Measurements from ENCODE around the gene RALY. TPM values are rescaled to one million over a fixed set of nuclear protein-coding genes. Genes with fewer than 3 reads are reported as not detected.
A peak's percentile ranks its signal among the peaks of the same experiment; 100 is the strongest.

Gene RALY
- total RNA-seq, 1 donor from 2014 or later, result 102 TPM

GRCh38 chr20:34088305-34089174 lies 94.8 kb downstream of the RALY start:
- ATAC-seq (no peak), DNase-seq (ENCODE audit: missing footprints) (no peak)
- intact Hi-C loops (cut with DNase I), result no loop called here

DNA sequence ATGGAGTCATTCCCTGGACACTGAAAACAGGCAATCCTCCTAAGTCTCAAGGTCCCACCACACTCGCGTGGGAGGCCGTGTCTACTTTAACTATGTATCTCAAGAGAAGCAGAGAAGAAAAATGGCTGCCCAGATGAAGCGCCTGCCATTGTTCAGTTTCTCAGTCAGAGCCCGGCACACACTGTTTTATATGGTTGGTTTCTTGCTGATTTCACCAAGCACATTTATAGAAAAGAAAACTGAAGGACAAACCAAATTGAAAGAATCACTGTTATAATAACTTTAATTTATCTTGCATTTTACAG lies 95.4 kb downstream of the RALY start:
- ATAC-seq, result no peak
- intact Hi-C loops (cut with DNase I), result no loop called here

GRCh38 chr20:34089655-34090345 lies 96.1 kb downstream of the RALY start:
- peak; percentile 8 for DNase-seq (ENCODE audit: missing footprints)
- intact Hi-C loops (cut with DNase I), result no loop called here
- ATAC-seq, result peak; percentile 84

More for the DNA sequence above, 95.4 kb downstream of the RALY start:
- DNase-seq (ENCODE audit: missing footprints), result peak; percentile 9

- DNase-seq (ENCODE audit: missing footprints), result no peak
- intact Hi-C loops (cut with DNase I), result no loop called here
- ATAC-seq, result no peak
These were observed 96.9 kb downstream of the RALY start for GRCh38 chr20:34090645-34091044.

DNA sequence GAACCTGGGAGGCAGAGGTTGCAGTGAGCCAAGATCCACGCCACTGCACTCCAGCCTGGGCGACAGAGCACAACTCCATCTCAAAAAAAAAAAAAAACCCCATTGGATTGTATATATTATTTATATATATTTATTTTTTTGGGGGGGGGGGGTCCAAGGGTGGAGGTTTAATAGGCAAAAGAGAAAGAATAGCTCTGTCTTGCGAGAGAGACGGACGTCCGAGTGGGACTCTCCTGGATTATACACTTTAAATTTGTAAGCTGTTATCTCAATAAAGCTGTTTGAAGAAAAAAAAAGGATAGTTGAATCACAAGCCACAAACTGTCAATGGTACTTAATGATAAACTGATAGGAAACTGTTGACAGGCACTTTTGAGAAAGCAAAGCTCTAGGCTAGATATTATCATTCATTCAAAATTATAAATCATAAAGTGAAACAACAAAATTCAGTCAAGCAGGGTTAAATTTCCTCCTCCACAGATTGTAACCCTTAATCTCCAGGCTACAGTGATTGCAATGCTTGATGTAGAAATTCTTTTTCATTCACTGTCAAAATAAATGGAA lies 98.0 kb downstream of the RALY start:
- no peak for DNase-seq (ENCODE audit: missing footprints)
- intact Hi-C loops (cut with DNase I), result no loop called here
- ATAC-seq, result no peak

GRCh38 chr20:34093895-34094294 lies 100.2 kb downstream of the RALY start:
- ATAC-seq, result no peak

DNA sequence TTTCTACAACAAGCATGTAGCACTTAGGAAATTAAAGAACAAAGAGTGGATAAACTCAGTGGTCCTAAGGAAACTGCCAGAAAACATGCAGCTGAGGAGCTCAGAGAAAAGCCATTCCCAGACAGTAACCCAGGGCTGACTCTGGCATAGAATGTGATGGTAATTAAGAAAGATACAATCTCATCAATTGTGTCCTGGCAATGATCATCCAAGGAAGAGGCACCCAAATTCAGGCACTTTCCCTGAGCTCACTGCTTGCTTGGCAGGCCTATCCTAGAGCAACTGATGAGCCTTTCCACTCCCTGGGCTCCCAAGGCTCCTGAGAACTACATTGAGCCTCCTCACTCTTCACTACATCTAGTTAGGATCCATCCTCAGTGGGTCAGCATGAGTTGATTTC lies 102.1 kb downstream of the RALY start:
- ATAC-seq (no peak), DNase-seq (ENCODE audit: missing footprints) (no peak)
- intact Hi-C loops (cut with DNase I), result no loop called here

More at GRCh38 chr20:34093895-34094294, 100.2 kb downstream of the RALY start:
- no peak for DNase-seq (ENCODE audit: missing footprints)
- intact Hi-C loops (cut with DNase I), result no loop called here

DNA sequence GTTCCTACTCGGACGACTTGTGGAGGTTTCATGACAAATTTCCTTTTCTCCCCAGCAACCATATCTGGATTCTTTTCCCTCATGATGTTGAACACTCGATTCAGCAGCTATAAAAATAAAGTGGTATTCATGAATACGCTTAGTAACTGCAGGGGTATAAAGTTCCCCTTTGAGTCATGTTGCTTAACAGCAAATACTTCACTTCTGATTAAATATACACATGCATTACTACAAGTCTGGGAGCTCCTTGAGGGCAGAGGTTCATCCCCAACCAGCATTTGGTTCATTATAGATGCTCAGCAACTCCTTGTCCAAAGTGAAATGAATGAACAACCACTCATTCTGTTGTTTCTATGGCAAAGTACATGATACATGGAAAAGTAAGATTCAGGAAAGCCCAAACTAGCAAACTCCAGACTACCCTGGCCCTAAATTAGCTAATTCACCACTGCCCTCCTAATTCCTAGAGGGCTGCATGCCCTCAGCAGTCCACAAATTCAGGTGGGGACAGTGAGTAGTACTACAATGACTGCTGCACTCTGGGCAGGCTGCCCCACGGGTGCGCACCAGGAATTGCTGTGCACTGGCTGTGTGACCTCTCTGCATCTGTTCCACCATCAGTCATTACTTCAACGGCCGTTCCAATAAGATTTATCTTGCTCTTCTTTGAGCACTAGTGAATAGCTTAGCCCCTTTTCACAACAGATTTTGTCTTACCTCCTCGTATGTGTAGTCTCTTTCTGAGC lies 103.2 kb downstream of the RALY start:
- intact Hi-C loops (cut with DNase I), result no loop called here
- DNase-seq (ENCODE audit: missing footprints), result no peak
- ATAC-seq, result no peak

- ATAC-seq, result no peak
- intact Hi-C loops (cut with DNase I), result no loop called here
- DNase-seq (ENCODE audit: missing footprints), result no peak
These were observed 104.9 kb downstream of the RALY start for GRCh38 chr20:34098570-34098969.

DNA sequence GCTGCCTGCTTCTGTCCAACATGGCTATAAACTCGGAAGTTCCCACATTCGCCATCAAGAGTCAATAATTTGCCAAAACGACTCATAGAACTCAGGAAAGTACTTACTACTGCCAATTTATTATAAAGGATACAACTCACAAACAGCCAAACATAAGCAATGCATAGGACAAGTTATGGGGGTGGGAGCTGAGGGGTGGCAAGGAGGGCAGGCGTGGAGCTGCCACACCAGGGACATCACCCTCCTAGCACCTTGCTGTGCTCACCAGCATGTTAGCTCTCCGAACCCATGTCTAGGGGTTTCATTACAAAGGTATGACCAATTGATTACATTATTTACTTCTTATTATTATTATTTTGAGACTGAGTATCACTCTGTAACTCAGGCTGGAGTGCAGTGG lies 106.0 kb downstream of the RALY start:
- ATAC-seq (no peak), DNase-seq (ENCODE audit: missing footprints) (no peak)
- intact Hi-C loops (cut with DNase I), result no loop called here

DNA sequence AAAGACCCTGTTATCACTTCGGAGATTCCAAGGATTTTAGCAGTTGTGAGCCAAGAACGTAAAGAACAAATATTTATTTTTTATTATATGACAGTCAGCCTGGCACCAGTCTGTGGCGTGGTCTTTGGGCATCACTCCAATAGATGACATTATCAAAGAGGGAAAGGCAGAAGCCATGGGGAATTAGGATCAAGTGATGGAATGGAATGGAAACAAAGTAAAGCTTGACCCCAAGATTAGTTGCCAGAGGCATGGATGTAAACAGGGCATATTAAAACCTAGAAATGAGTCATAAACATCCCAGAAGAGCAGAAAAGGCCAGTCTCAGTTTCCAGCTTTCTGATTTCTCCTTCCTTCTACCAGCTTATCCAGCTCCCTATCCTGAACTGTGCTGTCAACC lies 106.9 kb downstream of the RALY start:
- no peak for ATAC-seq
- intact Hi-C loops (cut with DNase I), result no loop called here
- DNase-seq (ENCODE audit: missing footprints), result no peak

- ATAC-seq, result no peak
- no peak for DNase-seq (ENCODE audit: missing footprints)
- intact Hi-C loops (cut with DNase I), result no loop called here
These were observed 108.6 kb downstream of the RALY start for GRCh38 chr20:34102342-34102741.

- intact Hi-C loops (cut with DNase I), result no loop called here
- no peak for DNase-seq (ENCODE audit: missing footprints)
- ATAC-seq, result no peak
These were observed 110.3 kb downstream of the RALY start for GRCh38 chr20:34104059-34104458.

DNA sequence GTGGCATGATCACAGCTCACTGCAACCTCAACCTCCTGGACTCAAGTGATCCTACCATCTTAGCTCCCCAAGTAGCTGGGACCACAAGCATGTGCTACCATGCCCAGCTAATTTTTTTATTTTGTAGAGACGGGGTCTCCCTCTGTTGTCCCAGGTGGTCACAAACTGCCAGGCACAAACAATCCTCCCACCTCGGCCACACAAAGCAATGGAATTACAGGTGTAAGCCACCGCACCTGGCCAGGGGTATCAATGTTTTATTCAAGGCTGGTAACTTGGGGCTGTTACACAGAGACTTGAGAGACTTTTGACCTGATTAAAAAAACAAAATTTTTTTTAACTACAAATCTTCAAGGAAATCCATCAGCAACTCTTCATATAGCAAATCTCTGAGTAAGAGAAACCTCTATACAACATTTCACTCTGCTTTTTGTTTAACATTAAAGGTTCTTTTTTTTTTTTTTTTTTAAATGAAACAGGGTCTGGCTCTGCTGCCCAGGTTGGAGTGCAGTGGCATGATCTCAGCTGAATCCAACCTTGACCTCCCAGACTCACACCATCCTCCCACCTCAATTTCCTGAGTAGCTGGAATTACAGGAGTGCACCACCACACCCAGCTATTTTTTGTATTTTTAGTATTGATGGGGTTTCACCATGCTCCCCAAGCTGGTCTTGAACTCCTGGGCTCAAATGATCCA lies 112.4 kb downstream of the RALY start:
- DNase-seq (ENCODE audit: missing footprints) (no peak), ATAC-seq (no peak)
- intact Hi-C loops (cut with DNase I), result no loop called here

DNA sequence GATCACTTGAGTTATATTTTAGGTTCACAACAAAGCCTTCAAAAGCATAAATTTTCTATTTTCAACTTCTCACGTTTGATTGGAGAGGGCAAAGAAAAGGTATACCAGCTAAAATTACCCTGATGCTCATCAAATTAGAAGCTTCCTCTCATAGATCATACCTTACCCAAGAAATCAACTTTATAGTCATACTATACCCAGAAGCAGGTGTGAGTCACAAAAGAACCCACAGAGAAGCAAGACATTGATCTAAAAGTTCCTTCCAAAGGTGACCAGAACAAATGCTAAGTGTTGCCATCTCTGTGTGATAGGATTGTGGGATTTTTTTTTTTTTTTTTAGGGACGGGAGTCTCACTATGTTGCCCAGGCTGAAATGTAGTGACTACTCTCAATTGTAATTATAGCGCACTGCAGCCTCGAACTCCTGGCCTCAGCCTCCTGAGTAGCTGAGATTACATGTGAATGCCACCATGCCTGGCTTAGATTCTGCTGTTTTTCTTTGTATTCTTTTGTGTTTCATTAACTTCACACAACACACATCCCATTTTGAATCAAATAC lies 115.0 kb downstream of the RALY start:
- ATAC-seq, result no peak
- intact Hi-C loops (cut with DNase I), result no loop called here

DNA sequence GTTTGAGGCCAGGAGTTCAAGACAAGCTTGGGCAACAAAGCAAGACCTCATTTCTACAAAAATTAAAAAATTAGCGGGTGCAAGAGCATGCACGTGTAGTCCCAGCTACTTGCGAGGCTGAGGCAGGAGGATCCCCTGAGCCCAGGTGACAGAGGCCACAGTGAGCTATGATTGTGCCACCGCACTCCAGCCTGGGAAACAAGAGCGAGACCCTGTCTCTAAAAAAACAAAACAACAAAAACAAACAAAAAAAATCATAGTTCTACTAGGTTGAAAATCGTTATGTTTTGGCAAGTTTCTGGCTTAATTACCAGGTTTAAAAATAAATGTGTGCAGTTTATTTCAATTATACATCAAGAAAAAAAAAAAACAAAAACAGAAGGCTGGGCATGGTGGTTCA lies 115.7 kb downstream of the RALY start:
- ATAC-seq (no peak), DNase-seq (ENCODE audit: missing footprints) (no peak)
- intact Hi-C loops (cut with DNase I), result no loop called here

More for the DNA sequence above, 115.0 kb downstream of the RALY start:
- DNase-seq (ENCODE audit: missing footprints), result no peak

DNA sequence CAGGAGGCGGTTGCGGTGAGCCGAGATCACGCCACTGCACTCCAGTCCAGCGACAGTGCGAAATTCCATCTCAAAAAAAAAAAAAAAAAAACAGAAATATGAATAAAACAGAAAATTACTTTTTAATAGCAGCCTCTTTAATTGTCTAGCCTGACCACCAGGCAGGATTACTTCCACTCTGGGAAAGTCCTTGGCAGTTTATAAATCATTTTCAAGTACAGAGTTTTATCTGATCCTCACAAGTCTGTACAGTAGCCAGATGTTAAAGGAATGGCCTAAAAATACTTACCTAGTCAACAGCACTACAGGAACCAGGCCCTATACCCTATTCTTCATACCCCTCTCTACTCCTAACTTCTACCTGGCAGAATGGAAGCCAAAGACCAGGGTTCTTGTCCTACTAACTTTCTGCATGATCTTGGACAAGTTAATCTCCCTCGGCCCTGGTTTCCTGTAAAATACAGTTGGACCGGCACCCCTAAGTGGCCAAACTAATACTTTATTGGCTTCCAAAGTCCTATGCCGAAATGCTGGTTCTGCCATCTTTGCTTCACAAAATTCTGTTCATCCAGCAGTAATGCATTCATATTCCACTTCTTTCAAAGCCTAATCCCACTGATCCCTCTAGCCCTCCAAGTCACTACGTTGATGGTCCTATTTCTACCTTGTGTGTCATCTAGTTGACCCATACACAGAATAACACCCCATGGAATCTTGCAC lies 116.5 kb downstream of the RALY start:
- no peak for DNase-seq (ENCODE audit: missing footprints)
- intact Hi-C loops (cut with DNase I), result no loop called here
- no peak for ATAC-seq
